AG10803 (cell line): Measurements from ENCODE around the gene GPM6B.

Experiments used
- DNase-seq: peaks from one replicate; pipeline ENCODE4 v3.0.0; 2010; ENCODE audit warnings: low read depth
- H3K4me3 ChIP-seq: 2 replicates; pipeline ENCODE4 v1.5.1; 2011; ENCODE audit warnings: mild to moderate bottlenecking, low read length, control low read depth
- TF ChIP-seq, protein P1 (sequence below): conservative IDR thresholded peaks from 2 replicates; pipeline ENCODE4 v1.5.1; 2011; ENCODE audit warnings: mild to moderate bottlenecking, low read length, control low read depth, inconsistent platforms

Gene GPM6B

DNA sequence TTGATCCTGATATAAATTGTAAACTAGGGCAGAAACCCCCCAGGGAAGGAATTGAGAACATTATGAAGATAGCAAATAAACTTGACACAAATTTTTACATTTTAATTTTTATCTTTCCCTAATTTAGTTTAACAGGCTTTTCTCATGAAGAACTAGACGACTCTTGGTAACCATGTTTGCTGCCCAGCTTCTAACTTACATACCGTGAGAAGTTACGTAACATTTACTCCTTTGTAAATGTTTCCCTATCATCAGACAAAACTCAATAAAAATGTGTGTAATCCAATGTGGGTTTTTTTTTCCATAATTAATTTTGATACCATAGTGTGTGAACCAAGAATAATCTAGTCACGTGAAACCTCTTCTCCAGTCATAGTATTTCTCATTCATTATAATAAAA is 48.0 kb downstream of the GPM6B start:
- DNase-seq, result no peak
- TF ChIP-seq, protein P1, sequence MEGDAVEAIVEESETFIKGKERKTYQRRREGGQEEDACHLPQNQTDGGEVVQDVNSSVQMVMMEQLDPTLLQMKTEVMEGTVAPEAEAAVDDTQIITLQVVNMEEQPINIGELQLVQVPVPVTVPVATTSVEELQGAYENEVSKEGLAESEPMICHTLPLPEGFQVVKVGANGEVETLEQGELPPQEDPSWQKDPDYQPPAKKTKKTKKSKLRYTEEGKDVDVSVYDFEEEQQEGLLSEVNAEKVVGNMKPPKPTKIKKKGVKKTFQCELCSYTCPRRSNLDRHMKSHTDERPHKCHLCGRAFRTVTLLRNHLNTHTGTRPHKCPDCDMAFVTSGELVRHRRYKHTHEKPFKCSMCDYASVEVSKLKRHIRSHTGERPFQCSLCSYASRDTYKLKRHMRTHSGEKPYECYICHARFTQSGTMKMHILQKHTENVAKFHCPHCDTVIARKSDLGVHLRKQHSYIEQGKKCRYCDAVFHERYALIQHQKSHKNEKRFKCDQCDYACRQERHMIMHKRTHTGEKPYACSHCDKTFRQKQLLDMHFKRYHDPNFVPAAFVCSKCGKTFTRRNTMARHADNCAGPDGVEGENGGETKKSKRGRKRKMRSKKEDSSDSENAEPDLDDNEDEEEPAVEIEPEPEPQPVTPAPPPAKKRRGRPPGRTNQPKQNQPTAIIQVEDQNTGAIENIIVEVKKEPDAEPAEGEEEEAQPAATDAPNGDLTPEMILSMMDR, result no peak
- no peak overlapping the region for H3K4me3 ChIP-seq

DNA sequence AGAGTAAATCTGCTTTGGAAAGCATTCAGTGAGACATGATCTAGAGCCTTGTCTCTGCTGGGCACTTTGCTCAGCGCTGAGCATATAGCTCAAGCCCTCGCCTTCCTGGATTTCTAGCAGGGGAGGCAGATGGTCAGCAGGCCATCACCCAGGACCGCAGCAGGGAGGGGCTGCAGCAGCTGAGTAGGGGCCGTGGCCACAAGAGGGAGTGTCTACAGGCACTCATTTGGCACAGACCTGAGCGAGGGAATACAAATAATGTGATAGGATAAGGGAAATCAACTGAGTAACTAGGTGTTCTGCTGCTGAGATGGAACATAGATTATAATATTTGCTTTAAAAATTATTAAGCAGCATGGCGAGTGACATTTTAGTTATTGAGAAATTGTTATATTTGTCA is 52.1 kb downstream of the GPM6B start:
- TF ChIP-seq, protein P1, result no peak
- no peak for DNase-seq
- no peak overlapping the region for H3K4me3 ChIP-seq

DNA sequence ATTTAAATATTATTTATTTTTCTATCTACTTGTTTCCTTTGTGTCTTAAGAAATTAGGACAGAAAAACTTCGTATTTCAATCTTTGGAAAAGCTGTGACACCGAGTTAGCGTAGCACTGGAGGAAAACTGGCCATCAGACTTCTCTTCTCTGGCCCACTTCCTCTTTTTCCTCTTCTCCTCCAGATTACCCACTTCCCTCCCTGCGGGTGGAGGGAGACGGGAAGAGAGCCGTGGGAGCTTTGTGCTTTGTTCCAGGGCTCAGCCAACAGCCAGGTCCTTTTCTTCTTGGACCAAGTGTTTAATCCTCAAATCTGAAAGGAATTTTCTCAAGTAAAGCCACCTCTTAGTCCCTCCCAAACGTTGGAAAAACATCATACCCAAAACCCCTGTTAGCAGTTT is 52.6 kb downstream of the GPM6B start:
- H3K4me3 ChIP-seq, result no peak overlapping the region
- no peak for DNase-seq
- TF ChIP-seq, protein P1, result no peak

DNA sequence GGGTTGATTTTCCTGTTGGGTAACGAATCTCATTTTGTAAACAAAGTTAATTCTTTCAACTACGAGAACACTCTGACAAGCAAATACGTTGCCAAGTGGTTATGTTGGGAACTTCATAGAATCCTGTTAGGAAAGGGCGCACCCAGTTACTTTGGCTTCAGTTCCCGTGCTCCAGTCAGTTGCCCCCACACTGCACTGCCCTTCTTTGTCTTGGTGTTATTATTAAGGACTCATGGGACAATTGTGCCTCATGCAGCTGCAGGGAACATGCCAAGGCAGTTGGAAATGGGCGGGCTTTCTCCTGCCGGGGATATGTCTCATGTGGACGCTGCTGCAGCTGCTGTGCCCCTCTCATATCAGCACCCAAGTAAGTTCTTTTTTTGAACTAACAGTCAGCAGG is 53.4 kb downstream of the GPM6B start:
- no peak for DNase-seq
- TF ChIP-seq, protein P1, result no peak
- H3K4me3 ChIP-seq, result no peak overlapping the region

DNA sequence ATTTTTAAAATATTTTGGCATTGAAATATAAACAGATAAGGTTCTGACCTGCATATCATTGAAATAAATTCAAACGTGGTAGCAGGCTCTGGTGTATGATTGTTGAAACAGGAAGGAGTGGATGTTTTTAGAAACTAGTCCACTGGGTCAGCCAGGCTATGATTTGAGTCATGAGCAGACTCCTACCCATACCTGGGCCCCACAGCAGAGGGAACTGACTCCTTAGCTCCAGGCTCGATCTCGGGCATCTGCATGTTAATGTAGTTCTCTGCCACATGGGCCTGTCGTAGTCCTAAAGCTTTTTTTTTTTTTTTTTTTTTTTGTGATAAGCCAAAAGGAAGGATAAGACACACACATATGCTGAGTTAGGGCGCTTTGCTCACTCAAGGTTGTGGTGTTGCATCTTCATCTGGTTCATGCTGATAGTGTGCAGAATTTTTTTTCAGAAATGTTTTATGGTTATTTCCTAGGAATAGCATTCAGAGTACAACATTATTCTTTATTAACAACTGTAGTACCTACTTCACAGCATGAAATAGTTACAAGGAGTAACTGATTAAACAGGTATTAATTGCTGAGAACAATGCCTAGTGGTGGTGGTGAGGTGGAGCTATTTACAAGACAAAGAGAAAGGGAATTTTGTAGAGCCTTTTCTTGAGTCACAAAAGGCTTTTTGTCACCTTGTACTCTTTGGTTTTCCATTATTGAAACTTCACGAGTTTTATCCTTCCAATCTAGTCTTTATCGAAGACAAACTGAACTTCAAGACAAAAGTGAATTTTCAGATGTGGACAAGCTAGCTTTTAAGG is 55.1 kb downstream of the GPM6B start:
- DNase-seq, result no peak
- no peak overlapping the region for H3K4me3 ChIP-seq
- TF ChIP-seq, protein P1, result no peak

DNA sequence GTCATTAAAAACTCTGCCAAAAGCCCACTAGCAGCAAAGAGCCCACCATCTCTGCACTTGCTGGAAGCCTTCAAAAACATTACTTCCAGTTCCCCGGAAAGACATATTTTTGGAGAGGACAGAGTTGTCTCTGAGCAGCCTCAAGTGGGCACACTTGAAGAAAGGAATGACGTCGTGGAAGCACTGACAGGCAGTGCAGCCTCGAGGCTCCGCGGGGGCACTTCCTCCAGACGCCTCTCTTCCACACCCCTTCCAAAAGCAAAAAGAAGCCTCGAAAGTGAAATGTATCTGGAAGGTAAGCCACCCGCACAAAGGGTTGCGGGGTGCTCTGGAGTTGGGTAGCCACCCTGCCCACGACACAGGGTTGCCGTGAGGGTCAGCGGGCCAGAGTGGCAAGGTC is 56.5 kb downstream of the GPM6B start:
- TF ChIP-seq, protein P1, result no peak
- no peak for DNase-seq
- no peak overlapping the region for H3K4me3 ChIP-seq

DNA sequence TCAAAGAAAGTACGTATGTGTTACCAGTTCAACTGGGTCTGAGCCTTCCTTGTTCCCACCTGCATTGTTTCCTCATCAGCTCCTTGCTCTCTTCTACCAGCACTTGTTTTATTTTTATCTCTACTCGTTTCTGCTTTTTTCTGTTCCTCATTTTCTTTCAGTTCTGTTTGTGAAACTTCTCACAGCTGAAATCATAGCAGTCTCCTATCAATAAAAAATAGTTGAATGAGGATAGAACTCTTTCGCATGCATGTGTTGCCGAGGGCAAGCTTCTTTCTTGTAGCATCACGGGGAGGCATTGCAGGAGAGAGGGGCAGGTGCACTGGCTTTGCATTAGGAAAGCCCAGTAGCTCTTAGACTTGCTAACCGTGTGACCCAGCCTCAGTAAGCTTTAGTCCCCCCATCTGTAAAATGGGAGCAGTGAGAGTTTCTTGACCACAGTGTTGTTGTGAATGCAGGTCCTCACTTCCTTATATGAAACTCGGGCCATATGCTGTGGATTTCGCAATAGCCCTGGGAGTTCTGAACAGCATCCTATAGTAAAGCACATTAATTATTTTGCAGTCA is 57.7 kb downstream of the GPM6B start:
- no peak for DNase-seq
- TF ChIP-seq, protein P1, result no peak
- no peak overlapping the region for H3K4me3 ChIP-seq
